ENCODE data around the gene ANKRD33. TPM values are rescaled to one million over a fixed set of nuclear protein-coding genes. Genes with fewer than 3 reads are reported as not detected.
A peak's percentile ranks its signal among the peaks of the same experiment; 100 is the strongest.

Gene ANKRD33
- total RNA-seq, 2 donors from 2014 or later, result 0.46 TPM; not detected in 1

GRCh38 chr12:51840966-51841365 is 46.9 kb upstream of the ANKRD33 start:
- no peak overlapping the region for H3K4me3 Mint-ChIP-seq
- Histone ChIP-seq H3K36me3 (ENCODE audit: control insufficient read depth, insufficient read depth, low read length) (peaks cover 4% of the 10 kb centered on the region), H3K27ac (ENCODE audit: low read depth, low read length) (no peak overlapping the region), H3K4me3 (ENCODE audit: low read length) (no peak overlapping the region), H3K27me3 (ENCODE audit: control insufficient read depth, insufficient read depth, low read length, poor library complexity, severe bottlenecking) (no peaks in the 10 kb centered on the region), H3K9ac (ENCODE audit: extremely low read depth, low read length, poor library complexity, severe bottlenecking) (no peak overlapping the region), H3K9me3 (ENCODE audit: control insufficient read depth, low read length) (no peaks in the 10 kb centered on the region), H3K4me1 (ENCODE audit: control insufficient read depth, insufficient read depth, low read length) (peaks cover 30% of the 10 kb centered on the region)
- TF ChIP-seq CTCF (conservative IDR thresholded peaks at IDR 0.05), result no peak
- no peaks in the 10 kb centered on the region for H3K36me3 Mint-ChIP-seq (ENCODE audit: low read depth)
- H3K27me3 Mint-ChIP-seq (ENCODE audit: insufficient read depth), result peaks cover 67% of the 10 kb centered on the region
- no peaks in the 10 kb centered on the region for H3K9me3 Mint-ChIP-seq
- peaks cover 26% of the 10 kb centered on the region for H3K4me1 Mint-ChIP-seq
- peak; percentile 41 for DNase-seq
- no peak overlapping the region for H3K27ac Mint-ChIP-seq
- WGBS, 2 experiments (ENCODE audit: insufficient coverage in 1 of 2, insufficient read length in 1 of 2), result 89% methylated on average over 1 to 6 of the region's 6 CpGs

- Histone ChIP-seq H3K4me3 (ENCODE audit: low read length) (no peak overlapping the region), H3K36me3 (ENCODE audit: control insufficient read depth, insufficient read depth, low read length) (peaks cover 4% of the 10 kb centered on the region), H3K27ac (ENCODE audit: low read depth, low read length) (no peak overlapping the region), H3K9me3 (ENCODE audit: control insufficient read depth, low read length) (no peaks in the 10 kb centered on the region), H3K9ac (ENCODE audit: extremely low read depth, low read length, poor library complexity, severe bottlenecking) (no peak overlapping the region), H3K27me3 (ENCODE audit: control insufficient read depth, insufficient read depth, low read length, poor library complexity, severe bottlenecking) (no peaks in the 10 kb centered on the region), H3K4me1 (ENCODE audit: control insufficient read depth, insufficient read depth, low read length) (peaks cover 31% of the 10 kb centered on the region)
- no peak for TF ChIP-seq CTCF (conservative IDR thresholded peaks at IDR 0.05)
- 55 to 79% methylated on average over 3 to 6 of the region's 6 CpGs for WGBS, 2 experiments (ENCODE audit: insufficient coverage in 1 of 2, insufficient read length in 1 of 2)
- no peaks in the 10 kb centered on the region for H3K9me3 Mint-ChIP-seq
- peaks cover 73% of the 10 kb centered on the region for H3K27me3 Mint-ChIP-seq (ENCODE audit: insufficient read depth)
- H3K27ac Mint-ChIP-seq, result no peak overlapping the region
- no peak overlapping the region for H3K4me3 Mint-ChIP-seq
- H3K4me1 Mint-ChIP-seq, result peaks cover 27% of the 10 kb centered on the region
- no peaks in the 10 kb centered on the region for H3K36me3 Mint-ChIP-seq (ENCODE audit: low read depth)
- DNase-seq, result peak; percentile 43
Measured at GRCh38 chr12:51841727-51842126, 46.2 kb upstream of the ANKRD33 start.

GRCh38 chr12:51844854-51845253 is 43.0 kb upstream of the ANKRD33 start:
- Histone ChIP-seq H3K4me1 (ENCODE audit: control insufficient read depth, insufficient read depth, low read length) (peaks cover 15% of the 10 kb centered on the region), H3K27me3 (ENCODE audit: control insufficient read depth, insufficient read depth, low read length, poor library complexity, severe bottlenecking) (peaks cover 6% of the 10 kb centered on the region), H3K9me3 (ENCODE audit: control insufficient read depth, low read length) (no peaks in the 10 kb centered on the region), H3K36me3 (ENCODE audit: control insufficient read depth, insufficient read depth, low read length) (peaks cover 4% of the 10 kb centered on the region), H3K4me3 (ENCODE audit: low read length) (no peak overlapping the region), H3K9ac (ENCODE audit: extremely low read depth, low read length, poor library complexity, severe bottlenecking) (no peak overlapping the region), H3K27ac (ENCODE audit: low read depth, low read length) (no peak overlapping the region)
- Mint-ChIP-seq H3K4me1 (peaks cover 12% of the 10 kb centered on the region), H3K4me3 (no peak overlapping the region), H3K36me3 (ENCODE audit: low read depth) (no peaks in the 10 kb centered on the region), H3K27me3 (ENCODE audit: insufficient read depth) (peaks cover 74% of the 10 kb centered on the region), H3K27ac (no peak overlapping the region), H3K9me3 (no peaks in the 10 kb centered on the region)
- WGBS, 2 experiments (ENCODE audit: insufficient coverage in 1 of 2, insufficient read length in 1 of 2), result 94 to 95% methylated on average over 4 of the region's 4 CpGs
- no peak for DNase-seq
- TF ChIP-seq CTCF (conservative IDR thresholded peaks at IDR 0.05), result no peak
